DND-41 (cell line): Measurements from ENCODE around the gene PEMT.

Experiments used
- ATAC-seq: fragments of 200-7000 bp; cut with Tn5 transposase; 3 replicates; pipeline ENCODE4 v1.9.1; 2021; ENCODE audit warnings: low read depth; ENCODE audit not compliant: insufficient read depth
- DNase-seq: peaks from one replicate; pipeline ENCODE4 v3.0.0-alpha.2; 2020
- H2AFZ ChIP-seq: 2 replicates; pipeline ENCODE4 v1.6.0; 2012; ENCODE audit warnings: low read depth, low read length
- H3K27ac ChIP-seq: 2 replicates; pipeline ENCODE4 v1.5.1; 2012; ENCODE audit warnings: low read length, inconsistent platforms
- H3K27me3 ChIP-seq: fragments of 200-600 bp; sonication (generic); 2 replicates; pipeline ENCODE4 v1.6.0; 2012; ENCODE audit warnings: low read length, mild to moderate bottlenecking, inconsistent platforms; ENCODE audit not compliant: insufficient read depth, poor library complexity
- H3K36me3 ChIP-seq: 2 replicates; pipeline ENCODE4 v1.5.1; 2012; ENCODE audit warnings: low read length, inconsistent platforms; ENCODE audit not compliant: insufficient read depth
- H3K4me1 ChIP-seq: 2 replicates; pipeline ENCODE4 v1.5.1; 2012; ENCODE audit warnings: mild to moderate bottlenecking, low read length; ENCODE audit not compliant: insufficient read depth
- H3K4me2 ChIP-seq: 2 replicates; pipeline ENCODE4 v1.6.0; 2012; ENCODE audit warnings: mild to moderate bottlenecking, moderate library complexity, low read length, inconsistent platforms; ENCODE audit not compliant: insufficient read depth
- H3K4me3 ChIP-seq, 2 experiments: fragments of 200-600 bp in 1 of 2; shearing (Covaris generic) in 1 of 2; 2 replicates each; pipeline ENCODE4 v1.5.1; 2012 to 2016; ENCODE audit warnings: inconsistent platforms in 2 of 2, low read length in 2 of 2, mild to moderate bottlenecking in 2 of 2, low read depth in 1 of 2, moderate library complexity in 1 of 2
- H3K79me2 ChIP-seq: 2 replicates; pipeline ENCODE4 v1.6.0; 2012; ENCODE audit warnings: low read length, inconsistent platforms; ENCODE audit not compliant: insufficient read depth
- H3K9ac ChIP-seq: 2 replicates; pipeline ENCODE4 v1.6.0; 2012; ENCODE audit warnings: low read depth, mild to moderate bottlenecking, inconsistent platforms, low read length, moderate library complexity
- H3K9me3 ChIP-seq: 2 replicates; pipeline ENCODE4 v1.5.1; 2012; ENCODE audit warnings: low read length, moderate library complexity, mild to moderate bottlenecking, inconsistent platforms; ENCODE audit not compliant: insufficient read depth, severe bottlenecking
- H4K20me1 ChIP-seq: 2 replicates; pipeline ENCODE4 v1.6.0; 2012; ENCODE audit warnings: low read length; ENCODE audit not compliant: insufficient read depth
- CTCF ChIP-seq: IDR thresholded peaks from 2 replicates; pipeline ENCODE4 v1.5.1; 2012; ENCODE audit warnings: borderline replicate concordance, low read length, moderate library complexity, mild to moderate bottlenecking; ENCODE audit not compliant: poor library complexity, severe bottlenecking; ENCODE audit errors: extremely low read depth
- EZH2 ChIP-seq: IDR thresholded peaks from 3 replicates; pipeline ENCODE4 v1.6.1; 2012; ENCODE audit warnings: borderline replicate concordance, low read depth, mild to moderate bottlenecking, moderate library complexity, low read length, inconsistent platforms; ENCODE audit not compliant: severe bottlenecking

The PEMT gene

DNA sequence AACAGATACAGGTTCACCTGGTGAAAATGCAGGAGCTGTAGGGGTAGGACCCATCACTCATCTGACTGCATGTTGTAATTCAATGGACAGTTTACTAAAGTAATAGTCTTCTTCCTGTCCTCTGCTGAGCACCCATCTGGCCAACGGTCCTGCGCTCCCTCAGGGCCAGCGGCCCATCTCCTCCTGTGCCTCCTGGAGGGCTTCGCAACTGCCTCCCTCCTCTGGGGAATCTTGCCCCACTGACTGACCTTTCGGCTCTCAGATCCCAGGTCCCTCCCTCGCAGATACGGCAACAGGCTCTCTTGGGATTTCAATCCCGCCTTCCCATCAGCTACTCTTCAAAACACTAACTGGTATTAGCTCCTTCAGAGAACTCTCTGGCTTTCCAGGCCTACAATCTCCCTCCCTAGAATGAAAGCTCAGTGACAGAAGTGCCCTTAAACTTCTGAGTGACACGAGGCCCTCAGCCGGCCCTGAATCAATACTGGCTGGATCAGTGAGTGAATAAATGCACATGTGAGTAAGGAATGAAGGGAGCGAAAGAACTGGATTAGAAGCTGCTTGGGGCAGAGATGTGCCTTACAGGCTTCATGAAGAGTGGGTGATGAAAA lies 1.3 kb downstream of the PEMT start:
- Histone ChIP-seq H3K79me2 (peaks cover 48% of the 10 kb centered on the region), H3K36me3 (no peaks in the 10 kb centered on the region), H3K4me2 (peak overlapping the region; percentile 95), H3K27ac (peak overlapping the region; percentile 71), H3K27me3 (no peaks in the 10 kb centered on the region), H3K9ac (peak overlapping the region; percentile 76), H3K4me3 (peak overlapping the region; percentile 80 to 88; a peak in 3 of 4 replicates), H3K9me3 (no peaks in the 10 kb centered on the region), H4K20me1 (no peaks in the 10 kb centered on the region), H2AFZ (peak overlapping the region; percentile 78), H3K4me1 (peaks cover 32% of the 10 kb centered on the region)
- ATAC-seq (no peak), DNase-seq (no peak)
- no peak for TF ChIP-seq CTCF
- TF ChIP-seq EZH2, result no peak

GRCh38 chr17:17587614-17588337 lies 3.7 kb downstream of the PEMT start:
- ATAC-seq, result no peak
- no peak for TF ChIP-seq CTCF
- TF ChIP-seq EZH2, result no peak
- no peak for DNase-seq
- Histone ChIP-seq H3K27me3 (no peaks in the 10 kb centered on the region), H3K9ac (no peak overlapping the region), H4K20me1 (no peaks in the 10 kb centered on the region), H3K27ac (no peak overlapping the region), H3K79me2 (peaks cover 51% of the 10 kb centered on the region), H2AFZ (no peak overlapping the region), H3K9me3 (no peaks in the 10 kb centered on the region), H3K4me1 (peaks cover 23% of the 10 kb centered on the region), H3K36me3 (no peaks in the 10 kb centered on the region), H3K4me2 (no peak overlapping the region), H3K4me3 (no peak overlapping the region)

DNA sequence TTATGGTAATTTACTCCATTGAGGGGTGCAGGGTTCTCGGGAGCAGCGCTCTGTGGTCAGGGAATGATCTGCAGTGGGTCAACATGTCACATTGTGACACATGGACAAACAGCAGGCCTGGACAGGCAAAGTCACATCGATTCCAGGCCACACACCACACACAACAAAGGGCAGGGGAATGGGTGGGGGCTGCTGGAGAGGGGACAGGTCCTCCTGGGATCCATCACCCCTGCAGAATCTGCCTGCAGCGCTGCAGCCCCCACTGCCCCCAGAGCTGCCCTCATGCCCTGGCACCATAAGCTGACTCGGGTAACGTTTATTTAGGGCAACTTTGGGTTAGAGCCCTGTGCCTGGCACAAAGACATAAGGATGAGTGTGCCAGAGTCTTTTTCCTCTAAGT lies 9.1 kb downstream of the PEMT start:
- H3K4me2 ChIP-seq, result no peak overlapping the region
- no peak overlapping the region for H3K4me3 ChIP-seq
- DNase-seq (no peak), ATAC-seq (no peak)
- no peaks in the 10 kb centered on the region for H4K20me1 ChIP-seq
- no peak overlapping the region for H2AFZ ChIP-seq
- H3K79me2 ChIP-seq, result peaks cover 17% of the 10 kb centered on the region; the same call in 1 of the 2 replicates
- no peaks in the 10 kb centered on the region for H3K27me3 ChIP-seq
- no peaks in the 10 kb centered on the region for H3K36me3 ChIP-seq
- no peak for TF ChIP-seq CTCF
- no peak for TF ChIP-seq EZH2
- no peaks in the 10 kb centered on the region for H3K4me1 ChIP-seq
- no peak overlapping the region for H3K9ac ChIP-seq
- H3K9me3 ChIP-seq, result no peaks in the 10 kb centered on the region
- H3K27ac ChIP-seq, result no peak overlapping the region
